Stimulated activated CD4-positive, alpha-beta T cell treated with anti-CD3 and anti-CD28 coated beads, TNF-alpha, amount 100 ng/mL, for 48 hours (primary cell): Measurements from ENCODE around the gene SRI.
"Not testable (repeated sequence)": the region's sequence is repeated elsewhere in the genome, so short reads cannot be mapped to it uniquely, and the experiment has no call there.

Experiments used
- DNase-seq, 3 donors: peaks; one replicate each; pipeline ENCODE4 v3.0.0-alpha.2; 2020; ENCODE audit warnings: low read depth in 3 of 3

SRI gene

DNA sequence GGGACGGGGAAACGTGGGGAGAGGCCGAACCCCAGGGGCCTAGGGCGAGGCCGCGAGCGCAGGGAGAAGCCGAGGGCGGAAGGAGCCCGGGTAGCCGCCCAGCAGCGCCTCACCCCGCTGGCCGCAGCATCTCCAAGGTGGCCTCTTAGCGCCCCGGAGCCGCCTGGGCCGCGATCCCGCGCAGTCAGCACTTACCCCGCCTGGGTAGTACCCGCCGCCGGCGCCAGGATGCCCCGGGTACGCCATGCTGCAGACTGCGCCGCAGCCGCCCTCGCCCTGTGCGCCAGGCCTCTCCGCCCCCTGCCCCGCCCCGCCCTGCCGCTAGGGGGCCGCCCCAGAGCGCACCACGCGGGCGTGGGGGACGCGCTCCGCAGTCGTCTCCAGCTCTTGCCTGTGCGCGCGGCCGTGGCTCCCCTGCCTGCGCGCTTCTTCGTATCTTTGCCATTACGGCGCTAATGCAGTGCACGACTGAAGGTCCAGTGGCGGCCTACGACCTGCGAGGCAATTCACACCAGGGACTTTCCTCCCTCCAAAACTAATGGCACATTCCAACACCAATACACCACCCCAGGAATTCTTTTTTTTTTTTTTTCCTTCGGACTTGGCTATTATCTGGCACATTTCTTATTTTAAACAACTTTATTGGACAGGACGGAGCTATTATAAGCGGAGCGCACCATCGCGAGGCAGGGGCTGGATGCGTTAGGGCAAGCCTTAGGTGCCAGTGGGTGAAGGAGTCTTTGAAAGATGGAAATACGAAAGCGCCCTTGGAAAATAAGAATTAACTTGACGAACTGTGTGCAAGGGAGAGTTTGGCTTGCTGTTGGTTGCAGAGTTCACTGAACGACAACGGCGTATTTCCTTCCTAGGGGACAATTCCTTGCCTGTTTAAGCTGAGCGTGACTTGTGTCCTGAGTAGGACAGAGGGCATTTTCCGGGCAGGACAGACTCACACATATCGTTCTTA is at the start of gene SRI:
Gene SRI (minus strand): TSS at position 258 of the 967 bp plus-strand sequence. CDS start 12 bp downstream, at position 246.
- peak; percentile 79 to 85 (median 82) for DNase-seq

GRCh38 chr7:88269586-88269985 is 49.7 kb upstream of the SRI start:
- no peak for DNase-seq

GRCh38 chr7:88268858-88269257 is 49.0 kb upstream of the SRI start:
- no peak for DNase-seq

GRCh38 chr7:88268051-88268450 is 48.2 kb upstream of the SRI start:
- DNase-seq = no peak

DNA sequence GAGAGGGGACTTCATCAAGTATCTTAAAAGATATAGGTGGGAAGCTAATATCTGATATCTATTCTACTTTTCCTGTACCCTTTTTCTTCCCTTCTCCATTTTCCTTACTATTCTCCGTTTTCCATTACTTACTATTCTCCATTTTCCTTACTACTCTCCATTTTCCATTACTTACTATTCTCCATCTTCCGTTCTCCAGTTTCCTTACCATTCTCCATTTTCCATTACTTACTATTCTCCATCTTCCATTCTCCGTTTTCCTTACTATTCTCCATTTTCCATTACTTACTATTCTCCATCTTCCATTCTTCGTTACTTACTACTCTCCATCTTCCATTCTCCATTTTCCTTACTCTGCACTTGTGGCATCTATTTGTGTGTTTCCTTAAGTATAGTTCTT is 47.6 kb upstream of the SRI start:
- DNase-seq = no peak

- DNase-seq = not testable (repeated sequence)
Measured at GRCh38 chr7:88264987-88265386, 45.1 kb upstream of the SRI start.

GRCh38 chr7:88262562-88262961 is 42.7 kb upstream of the SRI start:
- no peak for DNase-seq

GRCh38 chr7:88260719-88261118 is 40.9 kb upstream of the SRI start:
- no peak for DNase-seq

DNA sequence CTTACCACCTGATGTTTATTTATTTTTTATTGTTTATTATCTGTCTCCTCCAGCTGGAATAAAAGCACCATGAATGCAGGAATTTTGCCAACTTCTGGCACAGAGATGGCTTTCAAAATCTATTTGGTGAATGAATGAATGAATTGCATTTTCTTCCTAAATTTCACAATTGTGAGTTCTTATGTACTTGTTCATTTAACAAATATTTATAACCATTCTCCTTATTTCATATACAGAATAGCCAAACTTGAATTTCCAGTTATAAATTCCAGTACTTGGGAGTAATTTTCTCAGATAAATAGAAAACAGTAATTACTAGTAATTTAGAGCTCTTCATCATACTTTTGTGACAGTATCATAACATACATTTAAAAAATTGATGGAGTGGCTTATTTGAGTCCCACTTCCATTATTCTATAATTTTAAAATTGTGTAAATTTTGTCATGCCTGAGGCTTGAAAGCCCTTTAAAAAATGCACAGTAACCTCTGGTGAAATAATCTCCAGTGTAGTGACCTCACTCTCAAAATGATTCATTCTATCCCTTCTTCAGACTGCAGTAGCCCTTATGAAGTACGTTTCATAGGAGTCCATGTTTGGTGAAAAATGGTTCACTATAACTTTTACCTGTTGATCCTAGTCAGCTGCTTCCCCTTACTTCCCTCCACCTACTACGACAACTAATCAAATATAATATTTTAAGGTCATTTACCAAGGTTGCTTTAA is 40.0 kb upstream of the SRI start:
- no peak for DNase-seq

GRCh38 chr7:88258296-88258695 is 38.5 kb upstream of the SRI start:
- DNase-seq = not testable (repeated sequence)

- no peak for DNase-seq
Measured at GRCh38 chr7:88256906-88257305, 37.1 kb upstream of the SRI start.

- DNase-seq = no peak
Measured at GRCh38 chr7:88254721-88255424, 35.0 kb upstream of the SRI start.

DNA sequence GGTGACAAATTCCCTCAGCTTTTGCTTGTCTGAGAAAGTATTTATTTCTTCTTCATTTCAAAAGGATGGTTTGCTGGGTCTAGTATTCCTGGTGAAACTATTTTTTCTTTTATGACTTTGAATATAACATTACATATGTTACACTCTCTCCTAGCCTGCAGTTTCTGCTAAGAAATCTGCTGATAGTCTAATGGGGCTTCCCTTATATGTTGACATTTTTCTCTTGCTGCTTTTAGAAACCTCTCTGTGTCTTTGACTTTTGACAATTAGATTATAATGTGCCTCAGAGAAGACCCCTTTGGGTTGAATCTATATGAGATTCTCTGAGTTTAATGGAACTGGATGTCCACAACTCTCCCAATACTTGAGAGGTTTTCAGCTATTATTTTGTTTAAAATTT is 33.8 kb upstream of the SRI start:
- DNase-seq = no peak

DNA sequence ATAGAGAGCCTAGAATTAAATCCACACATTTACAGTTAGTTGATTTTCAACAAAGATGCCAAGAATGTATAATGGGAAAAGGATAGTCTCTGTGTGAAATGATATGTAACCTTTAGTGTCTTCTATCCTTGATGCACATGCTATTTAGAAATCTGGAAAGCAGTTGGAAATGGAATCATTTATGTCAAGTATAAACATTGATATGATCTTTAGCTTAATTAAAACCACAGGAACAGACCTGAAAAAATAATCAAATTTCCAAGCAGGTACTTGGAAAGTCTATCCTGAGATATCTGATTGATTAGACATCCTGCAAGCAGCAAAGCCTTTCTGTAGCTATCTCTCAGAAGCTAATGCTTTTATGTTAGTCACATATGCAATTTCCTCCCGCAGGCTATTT is 24.4 kb upstream of the SRI start:
- DNase-seq = no peak

GRCh38 chr7:88243345-88243909 is 23.6 kb upstream of the SRI start:
- no peak for DNase-seq

- DNase-seq = no peak
Measured at GRCh38 chr7:88239852-88240251, 20.0 kb upstream of the SRI start.

DNA sequence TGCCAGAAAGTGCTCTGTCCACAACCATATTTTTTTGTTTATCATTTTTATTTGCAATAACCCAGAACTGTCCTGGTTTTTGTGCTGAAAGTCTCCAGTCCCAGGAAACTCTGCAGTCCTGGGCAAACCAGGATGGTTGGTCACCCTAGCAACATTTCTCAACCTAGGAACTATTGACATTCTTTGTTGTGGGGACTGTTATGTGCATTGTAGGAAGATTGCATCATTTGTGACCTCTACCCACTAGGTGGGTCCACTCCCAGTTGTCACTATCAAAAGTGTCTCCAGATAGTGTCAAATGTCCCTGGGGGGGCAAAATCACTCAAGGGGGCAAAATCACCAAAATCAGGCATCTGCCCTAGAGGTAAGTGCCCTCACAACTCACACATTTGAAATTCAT is 14.0 kb upstream of the SRI start:
- DNase-seq = no peak

- DNase-seq = no peak
Measured at GRCh38 chr7:88230646-88231045, 10.8 kb upstream of the SRI start.

GRCh38 chr7:88229302-88229995 is 9.6 kb upstream of the SRI start:
- DNase-seq = no peak

- no peak for DNase-seq
Measured at GRCh38 chr7:88226886-88227516, 7.2 kb upstream of the SRI start.

GRCh38 chr7:88226201-88226600 is 6.4 kb upstream of the SRI start:
- DNase-seq = no peak
